Glutamatergic neuron (in vitro differentiated cells): ENCODE results near the gene GLCE. TPM values are rescaled to one million over a fixed set of nuclear protein-coding genes. Genes with fewer than 3 reads are reported as not detected.
A peak's percentile ranks its signal among the peaks of the same experiment; 100 is the strongest.

Experiments used
- DNase-seq: peaks from one replicate; pipeline ENCODE4 v3.0.0; 2022
- H3K27ac Mint-ChIP-seq: one replicate; pipeline ENCODE4 v1.8.0; 2020; ENCODE audit warnings: mild to moderate bottlenecking, mixed read lengths, inconsistent platforms; ENCODE audit not compliant: unreplicated experiment
- H3K27me3 Mint-ChIP-seq: one replicate; pipeline ENCODE4 v1.8.0; 2020; ENCODE audit warnings: mild to moderate bottlenecking, moderate library complexity, mixed read lengths, inconsistent platforms; ENCODE audit not compliant: unreplicated experiment
- H3K36me3 Mint-ChIP-seq: one replicate; pipeline ENCODE4 v1.8.0; 2020; ENCODE audit warnings: mild to moderate bottlenecking, mixed read lengths, inconsistent platforms; ENCODE audit not compliant: unreplicated experiment
- H3K4me1 Mint-ChIP-seq: one replicate; pipeline ENCODE4 v1.8.0; 2020; ENCODE audit warnings: mild to moderate bottlenecking, low read depth, mixed read lengths, inconsistent platforms; ENCODE audit not compliant: unreplicated experiment
- H3K4me3 Mint-ChIP-seq: one replicate; pipeline ENCODE4 v1.8.0; 2020; ENCODE audit warnings: mild to moderate bottlenecking, mixed read lengths, inconsistent platforms; ENCODE audit not compliant: unreplicated experiment
- H3K9me3 Mint-ChIP-seq: one replicate; pipeline ENCODE4 v1.8.0; 2020; ENCODE audit warnings: mild to moderate bottlenecking, moderate library complexity, mixed read lengths, inconsistent platforms; ENCODE audit not compliant: unreplicated experiment
- total RNA-seq: library from RNA; stranded (reverse); fragmentation: NEBNext Ultra II Directional; extraction: Animal tissue kit (Norgen Biotek cat#: 25700); gene quantifications from one replicate; pipeline ENCODE4 v1.2.1, GENCODE V29; 2021; ENCODE audit not compliant: unreplicated experiment
- TF ChIP-seq, protein P1 (sequence below): fragments of 200-600 bp; sonication (generic); IDR thresholded peaks from one replicate; pipeline ENCODE4 v1.5.0; 2021; ENCODE audit not compliant: partially characterized antibody, unreplicated experiment

GLCE gene
- total RNA-seq, 1 donor from 2014 or later, result 6.7 TPM

DNA sequence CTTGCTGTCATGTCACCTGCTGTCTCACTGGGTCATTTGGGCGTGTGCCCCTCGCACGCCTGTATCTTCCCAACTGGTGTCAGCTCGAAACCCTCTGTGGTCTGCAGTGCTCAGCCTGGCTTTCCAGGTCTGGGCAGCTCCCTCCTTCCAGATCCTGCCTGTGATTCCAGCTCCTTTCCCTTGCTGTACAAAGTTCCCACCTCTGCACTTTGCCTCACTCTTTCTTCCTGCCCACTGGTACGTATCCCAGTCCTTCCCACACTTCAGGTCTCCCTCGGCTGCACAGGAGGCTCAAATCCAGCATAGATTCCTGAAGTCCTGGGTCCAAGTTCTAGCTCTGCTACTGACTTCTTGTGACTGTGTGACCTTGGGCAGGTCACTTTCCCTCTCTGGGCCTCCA, 136.2 kb downstream of the GLCE start:
- H3K4me3 Mint-ChIP-seq, result no peak overlapping the region
- peaks cover 4% of the 10 kb centered on the region for H3K36me3 Mint-ChIP-seq
- no peak for DNase-seq
- peaks cover 2% of the 10 kb centered on the region for H3K27me3 Mint-ChIP-seq
- TF ChIP-seq, protein P1, sequence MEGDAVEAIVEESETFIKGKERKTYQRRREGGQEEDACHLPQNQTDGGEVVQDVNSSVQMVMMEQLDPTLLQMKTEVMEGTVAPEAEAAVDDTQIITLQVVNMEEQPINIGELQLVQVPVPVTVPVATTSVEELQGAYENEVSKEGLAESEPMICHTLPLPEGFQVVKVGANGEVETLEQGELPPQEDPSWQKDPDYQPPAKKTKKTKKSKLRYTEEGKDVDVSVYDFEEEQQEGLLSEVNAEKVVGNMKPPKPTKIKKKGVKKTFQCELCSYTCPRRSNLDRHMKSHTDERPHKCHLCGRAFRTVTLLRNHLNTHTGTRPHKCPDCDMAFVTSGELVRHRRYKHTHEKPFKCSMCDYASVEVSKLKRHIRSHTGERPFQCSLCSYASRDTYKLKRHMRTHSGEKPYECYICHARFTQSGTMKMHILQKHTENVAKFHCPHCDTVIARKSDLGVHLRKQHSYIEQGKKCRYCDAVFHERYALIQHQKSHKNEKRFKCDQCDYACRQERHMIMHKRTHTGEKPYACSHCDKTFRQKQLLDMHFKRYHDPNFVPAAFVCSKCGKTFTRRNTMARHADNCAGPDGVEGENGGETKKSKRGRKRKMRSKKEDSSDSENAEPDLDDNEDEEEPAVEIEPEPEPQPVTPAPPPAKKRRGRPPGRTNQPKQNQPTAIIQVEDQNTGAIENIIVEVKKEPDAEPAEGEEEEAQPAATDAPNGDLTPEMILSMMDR, result no peak
- no peaks in the 10 kb centered on the region for H3K4me1 Mint-ChIP-seq
- H3K27ac Mint-ChIP-seq, result no peak overlapping the region
- peaks cover 1% of the 10 kb centered on the region for H3K9me3 Mint-ChIP-seq

DNA sequence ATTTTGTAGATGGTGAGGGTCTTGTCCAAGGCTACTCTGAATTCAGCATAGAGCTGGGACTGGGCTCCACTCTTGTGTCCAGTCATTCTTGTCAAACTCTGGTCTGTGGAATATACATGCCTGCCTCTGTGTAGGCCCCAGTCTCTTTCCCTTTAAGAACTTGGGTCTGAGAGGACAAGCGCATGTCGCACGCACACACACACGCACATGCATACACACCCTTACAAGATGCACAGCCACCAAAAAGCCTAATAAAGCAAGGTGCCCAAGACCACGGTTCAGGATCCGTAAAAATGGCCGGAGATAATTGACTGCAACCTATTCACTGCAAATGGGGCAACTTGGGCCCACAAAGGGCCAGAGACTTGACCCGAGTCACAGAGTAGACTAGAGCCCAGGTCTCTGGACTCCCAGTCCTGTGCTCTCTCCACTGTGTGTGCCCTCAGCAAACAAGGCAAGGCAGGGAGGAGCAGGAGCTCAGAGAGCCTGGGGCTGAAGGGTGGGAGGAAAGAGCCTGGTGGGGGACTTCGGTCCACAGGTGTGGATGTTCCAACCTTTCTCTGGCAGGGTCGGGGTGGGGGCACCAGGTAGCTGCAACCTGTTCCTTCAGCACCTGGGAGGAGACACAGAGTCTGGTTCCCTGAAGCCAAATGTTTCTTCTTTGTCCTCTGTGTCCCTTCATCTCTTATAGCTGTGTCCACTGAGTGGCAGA, 137.4 kb downstream of the GLCE start:
- Mint-ChIP-seq H3K4me3 (no peak overlapping the region), H3K27me3 (peaks cover 2% of the 10 kb centered on the region), H3K27ac (no peak overlapping the region), H3K36me3 (peaks cover 4% of the 10 kb centered on the region), H3K9me3 (no peaks in the 10 kb centered on the region), H3K4me1 (no peaks in the 10 kb centered on the region)
- no peak for DNase-seq
- TF ChIP-seq, protein P1, result no peak

DNA sequence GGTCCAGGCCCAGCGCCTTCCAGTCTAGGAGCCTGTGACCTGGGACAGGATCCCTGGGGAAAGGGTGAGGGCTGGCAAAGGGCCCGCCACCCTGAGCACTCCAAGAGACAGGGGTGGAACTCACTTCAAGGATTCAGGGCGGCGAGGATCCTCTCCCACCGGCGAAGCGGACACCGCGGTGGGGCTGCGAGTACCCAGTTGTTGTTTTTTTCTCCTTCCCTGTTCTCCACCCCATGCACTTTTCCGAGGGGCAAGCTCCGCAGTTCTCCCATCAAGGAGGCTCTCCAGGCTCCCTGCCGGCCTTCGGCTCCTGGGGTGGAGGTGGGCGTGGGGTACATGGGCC, 137.9 kb downstream of the GLCE start:
- TF ChIP-seq, protein P1, result no peak
- H3K27me3 Mint-ChIP-seq, result peaks cover 2% of the 10 kb centered on the region

DNA sequence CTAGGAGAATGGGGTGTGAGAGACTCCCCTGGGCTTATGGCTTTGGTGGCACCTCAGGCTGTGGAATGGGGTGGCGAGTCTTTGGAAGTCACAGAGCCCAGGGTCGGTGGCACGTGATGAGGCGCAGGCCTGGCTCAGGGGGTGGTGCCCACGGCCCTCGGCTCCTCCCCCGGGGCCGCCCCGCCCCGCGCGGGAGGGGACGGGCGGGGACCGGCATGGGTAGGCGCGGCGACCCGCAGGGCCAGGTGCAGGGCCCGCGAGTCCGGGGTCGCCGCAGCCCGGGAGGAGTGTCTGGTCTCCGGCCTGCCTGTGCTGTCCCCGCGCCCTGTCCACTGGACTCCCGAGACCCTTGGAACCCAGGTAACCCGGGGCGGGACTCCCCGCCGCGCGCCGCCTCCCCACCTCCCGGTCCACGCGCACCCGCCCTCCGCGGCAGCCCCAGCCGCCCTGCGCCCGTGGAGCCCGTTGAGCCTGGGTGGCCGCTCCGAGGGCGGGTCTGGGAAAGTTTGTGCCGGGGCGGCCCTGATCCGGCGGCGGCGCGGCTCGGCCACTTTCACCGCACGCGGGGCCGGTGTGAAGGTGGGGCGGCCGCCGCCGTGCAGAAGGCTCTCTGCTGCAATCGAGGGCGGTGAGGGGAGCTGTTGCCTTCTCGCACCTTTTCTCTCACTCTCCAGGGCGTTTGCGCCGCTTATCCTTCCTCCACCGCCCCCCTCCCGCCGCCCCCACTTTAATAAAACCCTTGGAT, 138.4 kb downstream of the GLCE start, which contains the start of gene PAQR5:
Gene PAQR5, plus strand, starts transcription at position 216 of the 745 bp plus-strand sequence. CDS start 61,169 bp downstream, outside the sequence.
- Mint-ChIP-seq H3K36me3 (peaks cover 4% of the 10 kb centered on the region), H3K9me3 (no peaks in the 10 kb centered on the region), H3K4me3 (peak within 1 kb of the TSS; percentile 61), H3K27me3 (peaks cover 2% of the 10 kb centered on the region), H3K4me1 (no peaks in the 10 kb centered on the region), H3K27ac (no peak within 1 kb of the TSS)
- TF ChIP-seq, protein P1, result no peak
- peak; percentile 34 for DNase-seq

More for the DNA sequence above, 137.9 kb downstream of the GLCE start:
- Mint-ChIP-seq H3K27ac (no peak overlapping the region), H3K9me3 (no peaks in the 10 kb centered on the region), H3K36me3 (peaks cover 4% of the 10 kb centered on the region), H3K4me1 (no peaks in the 10 kb centered on the region), H3K4me3 (peak overlapping the region; percentile 61)
- no peak for DNase-seq

DNA sequence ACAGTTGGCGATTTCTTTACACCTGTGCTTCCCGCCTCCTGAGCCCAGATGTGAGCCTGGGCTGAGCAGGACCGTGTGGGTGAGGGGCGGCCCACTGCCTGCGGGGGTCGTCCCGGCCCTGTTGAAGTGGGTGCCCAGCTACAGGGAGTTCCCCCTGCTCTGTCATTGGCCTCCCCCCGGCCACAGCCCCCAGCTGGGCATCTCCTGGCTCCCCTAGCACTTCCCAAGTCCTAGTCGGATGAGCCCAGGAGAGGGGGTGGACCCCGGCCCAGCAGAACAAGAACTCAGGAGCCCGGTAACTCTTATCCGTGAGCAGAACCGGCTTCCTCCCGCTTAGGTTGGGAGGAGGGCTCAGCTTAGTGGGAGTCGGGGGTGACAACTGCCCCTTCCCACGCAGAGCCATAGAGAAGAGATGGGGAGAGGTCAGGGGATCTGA, 139.0 kb downstream of the GLCE start:
- peaks cover 3% of the 10 kb centered on the region for H3K27me3 Mint-ChIP-seq
- DNase-seq, result no peak
- H3K36me3 Mint-ChIP-seq, result peaks cover 4% of the 10 kb centered on the region
- H3K9me3 Mint-ChIP-seq, result peaks cover 2% of the 10 kb centered on the region
- H3K4me3 Mint-ChIP-seq, result no peak overlapping the region
- TF ChIP-seq, protein P1, result no peak
- H3K4me1 Mint-ChIP-seq, result no peaks in the 10 kb centered on the region
- H3K27ac Mint-ChIP-seq, result no peak overlapping the region
